HEK293 (cell line): ENCODE data around the gene PDZRN3.

Source experiments
- CTCF ChIA-PET: fragments of 350-600 bp; formaldehyde crosslinking; extraction: SDS; loops from one replicate; lab custom pipeline; 2021; ENCODE audit warnings: antibody characterized with exemption; lab: Yijun Ruan, JAX
- POLR2A ChIA-PET: fragments of 300-600 bp; formaldehyde crosslinking; extraction: SDS; loops from one replicate; lab custom pipeline; 2020; ENCODE audit warnings: antibody characterized with exemption, inconsistent platforms; lab: Yijun Ruan, JAX
- H3K27ac ChIP-seq: fragments of 200-500 bp; sonication (Bioruptor generic); 2 replicates; pipeline ENCODE4 v1.5.1; 2014; ENCODE audit warnings: low read depth, low read length, control low read depth, inconsistent platforms; ENCODE audit errors: extremely low read depth
- H3K36me3 ChIP-seq, 2 experiments: fragments of 200-500 bp in 1 of 2; sonication (Bioruptor generic) in 1 of 2; 1 replicate in 1 of 2; 2 replicates in 1 of 2; pipeline ENCODE4 v1.5.1; 2014 to 2017; ENCODE audit warnings: inconsistent platforms in 2 of 2, low read length in 2 of 2; ENCODE audit not compliant: control insufficient read depth in 2 of 2, insufficient read depth in 1 of 2
- H3K4me1 ChIP-seq: fragments of 200-500 bp; sonication (Bioruptor generic); 2 replicates; pipeline ENCODE4 v1.5.1; 2014; ENCODE audit warnings: mild to moderate bottlenecking, low read length, inconsistent platforms; ENCODE audit not compliant: control insufficient read depth, insufficient read depth
- H3K4me3 ChIP-seq: 2 replicates; pipeline ENCODE4 v1.5.1; 2011; ENCODE audit warnings: low read depth, mild to moderate bottlenecking, control low read depth, low read length, moderate library complexity
- H3K9me3 ChIP-seq: fragments of 200-500 bp; sonication (Bioruptor generic); 2 replicates; pipeline ENCODE4 v1.5.1; 2014; ENCODE audit warnings: low read depth, low read length, inconsistent platforms; ENCODE audit not compliant: control insufficient read depth, insufficient read depth
- FEZF1 ChIP-seq: fragments of 450-650 bp; formaldehyde crosslinking; IDR thresholded peaks from 2 replicates; pipeline ENCODE4 v1.5.1; 2016; ENCODE audit warnings: missing biosample characterization, missing genetic modification characterization
- GLIS1 ChIP-seq: fragments of 450-650 bp; formaldehyde crosslinking; IDR thresholded peaks from 2 replicates; pipeline ENCODE4 v1.5.1; 2016; ENCODE audit warnings: missing biosample characterization, missing genetic modification characterization
- HOXC10 ChIP-seq: sonication (generic); formaldehyde crosslinking; IDR thresholded peaks from 2 replicates; pipeline ENCODE4 v1.8.1; 2023; ENCODE audit warnings: mild to moderate bottlenecking, missing genetic modification reagents
- KLF7 ChIP-seq: fragments of 450-650 bp; formaldehyde crosslinking; IDR thresholded peaks from 2 replicates; pipeline ENCODE4 v1.5.1; 2016; ENCODE audit warnings: missing biosample characterization, missing genetic modification characterization, borderline replicate concordance
- MZF1 ChIP-seq: fragments of 450-650 bp; formaldehyde crosslinking; IDR thresholded peaks from 2 replicates; pipeline ENCODE4 v1.5.1; 2017; ENCODE audit warnings: missing biosample characterization, missing genetic modification characterization, borderline replicate concordance
- SETDB1 ChIP-seq: IDR thresholded peaks from one replicate; pipeline ENCODE4 v1.6.1; 2017; ENCODE audit warnings: mild to moderate bottlenecking, low read length, moderate library complexity, mixed read lengths; ENCODE audit not compliant: insufficient read length
- ZBTB8A ChIP-seq: fragments of 450-650 bp; formaldehyde crosslinking; IDR thresholded peaks from 2 replicates; pipeline ENCODE4 v1.5.1; 2016; ENCODE audit warnings: missing biosample characterization, missing genetic modification characterization
- ZNF140 ChIP-seq: fragments of 450-650 bp; formaldehyde crosslinking; IDR thresholded peaks from 2 replicates; pipeline ENCODE4 v1.5.1; 2016; ENCODE audit warnings: missing biosample characterization, missing genetic modification characterization
- ZNF174 ChIP-seq: fragments of 450-650 bp; formaldehyde crosslinking; IDR thresholded peaks from 2 replicates; pipeline ENCODE4 v1.5.0; 2017; ENCODE audit warnings: missing biosample characterization, mild to moderate bottlenecking, missing genetic modification characterization
- ZNF184 ChIP-seq: fragments of 450-650 bp; IDR thresholded peaks from 2 replicates; pipeline ENCODE4 v1.5.1; 2018; ENCODE audit warnings: missing biosample characterization, mild to moderate bottlenecking, missing genetic modification characterization
- ZNF311 ChIP-seq: fragments of 450-650 bp; formaldehyde crosslinking; IDR thresholded peaks from 2 replicates; pipeline ENCODE4 v1.5.1; 2017; ENCODE audit warnings: missing biosample characterization, missing genetic modification characterization, borderline replicate concordance
- ZNF335 ChIP-seq: fragments of 450-650 bp; formaldehyde crosslinking; conservative IDR thresholded peaks from 2 replicates; pipeline ENCODE4 v1.5.1; 2016; ENCODE audit warnings: missing biosample characterization, missing genetic modification characterization
- ZNF350 ChIP-seq: fragments of 450-650 bp; formaldehyde crosslinking; IDR thresholded peaks from 2 replicates; pipeline ENCODE4 v1.5.0; 2017; ENCODE audit warnings: missing biosample characterization, mild to moderate bottlenecking, missing genetic modification characterization
- ZNF530 ChIP-seq: fragments of 450-650 bp; formaldehyde crosslinking; IDR thresholded peaks from 2 replicates; pipeline ENCODE4 v1.5.1; 2016; ENCODE audit warnings: low read depth, missing biosample characterization, missing genetic modification characterization
- ZNF600 ChIP-seq: fragments of 450-650 bp; formaldehyde crosslinking; IDR thresholded peaks from 2 replicates; pipeline ENCODE4 v1.5.1; 2016; ENCODE audit warnings: missing biosample characterization, missing genetic modification characterization
- ZNF660 ChIP-seq: fragments of 450-650 bp; IDR thresholded peaks from 2 replicates; pipeline ENCODE4 v1.5.1; 2018; ENCODE audit warnings: missing biosample characterization, mild to moderate bottlenecking, missing genetic modification characterization
- ZNF670 ChIP-seq: fragments of 450-650 bp; formaldehyde crosslinking; IDR thresholded peaks from 2 replicates; pipeline ENCODE4 v1.5.1; 2016; ENCODE audit warnings: missing biosample characterization, missing genetic modification characterization, low read depth
- ZNF791 ChIP-seq: fragments of 450-650 bp; formaldehyde crosslinking; IDR thresholded peaks from 2 replicates; pipeline ENCODE4 v1.5.1; 2016; ENCODE audit warnings: missing biosample characterization, missing genetic modification characterization
- ZSCAN23 ChIP-seq: fragments of 450-650 bp; formaldehyde crosslinking; IDR thresholded peaks from 2 replicates; pipeline ENCODE4 v1.5.1; 2016; ENCODE audit warnings: missing biosample characterization, missing genetic modification characterization
- TF ChIP-seq, protein P1 (sequence below): fragments of 450-650 bp; formaldehyde crosslinking; IDR thresholded peaks from 2 replicates; pipeline ENCODE4 v1.5.1; 2017; ENCODE audit warnings: missing biosample characterization, mild to moderate bottlenecking, missing genetic modification characterization, moderate library complexity
- TF ChIP-seq, protein P2 (sequence below): fragments of 450-650 bp; formaldehyde crosslinking; IDR thresholded peaks from 2 replicates; pipeline ENCODE4 v1.5.1; 2016; ENCODE audit warnings: missing biosample characterization, missing genetic modification characterization

PDZRN3 gene

DNA sequence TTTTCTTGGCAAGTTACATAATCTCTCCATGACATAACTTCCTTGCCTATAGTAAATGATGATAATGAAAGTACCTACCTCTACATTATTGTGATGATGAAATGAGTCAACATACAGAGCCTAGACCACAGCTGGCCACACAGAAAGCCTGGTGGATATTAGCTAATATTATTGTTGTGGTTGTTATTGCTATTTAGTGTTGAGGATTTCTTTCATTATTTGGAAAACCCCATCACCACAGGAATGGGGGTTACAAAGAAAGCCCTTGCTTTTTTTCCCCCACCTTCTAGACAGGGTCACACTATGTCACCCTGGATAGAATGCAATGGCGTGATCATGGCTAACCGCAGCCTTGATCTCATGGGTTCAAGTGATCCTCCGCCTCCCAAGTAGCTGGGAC is 125.0 kb downstream of the PDZRN3 start:
- ChIA-PET POLR2A (interaction anchor here (0.6 kb wide), 1 partner anchor 53 kb away, joined by 3 read pairs; no protein-coding TSS in a partner anchor), CTCF (interaction anchor here (2.3 kb wide), 1 partner anchor 399 kb away, joined by 12 read pairs; no protein-coding TSS in a partner anchor)
- H3K4me1 ChIP-seq = no peaks in the 10 kb centered on the region
- no peak overlapping the region for H3K27ac ChIP-seq
- TF ChIP-seq ZNF335 (tag by site-specific recombination) (no peak), ZNF670 (tag by site-specific recombination) (no peak), HOXC10 (CRISPR knock-in tag) (no peak), ZNF140 (tag by site-specific recombination) (no peak), ZNF350 (no peak), ZNF174 (tag by site-specific recombination) (no peak), ZNF600 (tag by site-specific recombination) (no peak), ZNF184 (tag by site-specific recombination) (no peak), FEZF1 (no peak)
- TF ChIP-seq, protein P1, sequence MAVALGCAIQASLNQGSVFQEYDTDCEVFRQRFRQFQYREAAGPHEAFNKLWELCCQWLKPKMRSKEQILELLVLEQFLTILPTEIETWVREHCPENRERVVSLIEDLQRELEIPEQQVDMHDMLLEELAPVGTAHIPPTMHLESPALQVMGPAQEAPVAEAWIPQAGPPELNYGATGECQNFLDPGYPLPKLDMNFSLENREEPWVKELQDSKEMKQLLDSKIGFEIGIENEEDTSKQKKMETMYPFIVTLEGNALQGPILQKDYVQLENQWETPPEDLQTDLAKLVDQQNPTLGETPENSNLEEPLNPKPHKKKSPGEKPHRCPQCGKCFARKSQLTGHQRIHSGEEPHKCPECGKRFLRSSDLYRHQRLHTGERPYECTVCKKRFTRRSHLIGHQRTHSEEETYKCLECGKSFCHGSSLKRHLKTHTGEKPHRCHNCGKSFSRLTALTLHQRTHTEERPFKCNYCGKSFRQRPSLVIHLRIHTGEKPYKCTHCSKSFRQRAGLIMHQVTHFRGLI (tag by site-specific recombination) = no peak
- H3K4me3 ChIP-seq = no peak overlapping the region
- H3K9me3 ChIP-seq = no peaks in the 10 kb centered on the region
- no peaks in the 10 kb centered on the region for H3K36me3 ChIP-seq

DNA sequence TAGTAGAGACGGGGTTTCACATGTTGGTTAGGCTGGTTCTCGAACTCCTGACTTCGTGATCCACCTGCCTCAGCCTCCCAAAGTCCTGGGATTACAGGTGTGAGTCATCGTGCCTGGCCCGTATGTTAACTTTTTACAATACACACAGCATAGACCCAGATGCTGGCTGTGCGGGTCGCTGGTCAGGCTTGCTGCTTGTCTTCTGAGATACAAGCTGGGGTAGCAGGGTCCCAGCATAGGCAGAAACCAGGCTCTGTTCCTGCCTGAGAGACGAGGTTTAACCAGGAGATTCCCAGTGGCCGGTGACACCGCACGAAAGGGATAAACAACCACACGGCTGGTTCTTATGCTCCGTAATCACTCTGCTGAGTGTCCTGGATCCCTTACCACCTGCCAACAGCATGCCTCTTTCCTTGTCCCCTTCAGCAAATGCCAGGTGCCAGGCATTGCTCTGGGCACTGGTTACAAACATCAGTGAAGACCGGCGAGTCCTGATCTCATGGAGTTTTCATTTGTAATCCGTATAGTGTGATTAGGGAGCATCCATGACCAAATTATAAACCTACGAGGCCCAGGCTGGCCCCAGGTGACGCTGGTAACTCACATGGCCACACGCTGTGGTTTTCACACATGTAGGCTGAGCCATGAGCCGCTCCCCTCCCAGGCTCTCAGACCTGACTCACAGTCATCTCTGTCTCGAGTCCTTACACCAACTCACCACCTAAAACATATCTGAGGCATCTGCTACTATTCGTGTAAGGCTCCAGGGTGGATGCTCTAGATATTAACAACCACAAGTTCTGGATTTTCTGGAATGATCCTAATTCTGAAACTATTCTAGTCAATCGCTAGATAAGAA is 125.7 kb downstream of the PDZRN3 start:
- CTCF ChIA-PET = interaction anchor here (2.3 kb wide), 1 partner anchor 398 kb away, joined by 12 read pairs; no protein-coding TSS in a partner anchor
- H3K9me3 ChIP-seq = no peaks in the 10 kb centered on the region
- no peak overlapping the region for H3K4me3 ChIP-seq
- H3K36me3 ChIP-seq = no peaks in the 10 kb centered on the region
- TF ChIP-seq ZSCAN23 (no peak), GLIS1 (tag by site-specific recombination) (no peak), ZBTB8A (no peak), ZNF350 (no peak), MZF1 (no peak), ZNF530 (tag by site-specific recombination) (no peak), ZNF791 (tag by site-specific recombination) (no peak)
- TF ChIP-seq, protein P2, sequence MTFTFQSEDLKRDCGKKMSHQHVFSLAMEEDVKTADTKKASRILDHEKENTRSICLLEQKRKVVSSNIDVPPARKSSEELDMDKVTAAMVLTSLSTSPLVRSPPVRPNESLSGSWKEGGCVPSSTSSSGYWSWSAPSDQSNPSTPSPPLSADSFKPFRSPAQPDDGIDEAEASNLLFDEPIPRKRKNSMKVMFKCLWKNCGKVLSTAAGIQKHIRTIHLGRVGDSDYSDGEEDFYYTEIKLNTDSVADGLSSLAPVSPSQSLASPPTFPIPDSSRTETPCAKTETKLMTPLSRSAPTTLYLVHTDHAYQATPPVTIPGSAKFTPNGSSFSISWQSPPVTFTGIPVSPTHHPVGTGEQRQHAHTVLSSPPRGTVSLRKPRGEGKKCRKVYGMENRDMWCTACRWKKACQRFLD = no peak
- TF ChIP-seq, all 188 proteins: peak for 0
- Histone ChIP-seq H3K27ac (no peak overlapping the region), H3K4me1 (no peaks in the 10 kb centered on the region)
- POLR2A ChIA-PET = interaction anchor here (0.6 kb wide), 1 partner anchor 54 kb away, joined by 3 read pairs; no protein-coding TSS in a partner anchor

DNA sequence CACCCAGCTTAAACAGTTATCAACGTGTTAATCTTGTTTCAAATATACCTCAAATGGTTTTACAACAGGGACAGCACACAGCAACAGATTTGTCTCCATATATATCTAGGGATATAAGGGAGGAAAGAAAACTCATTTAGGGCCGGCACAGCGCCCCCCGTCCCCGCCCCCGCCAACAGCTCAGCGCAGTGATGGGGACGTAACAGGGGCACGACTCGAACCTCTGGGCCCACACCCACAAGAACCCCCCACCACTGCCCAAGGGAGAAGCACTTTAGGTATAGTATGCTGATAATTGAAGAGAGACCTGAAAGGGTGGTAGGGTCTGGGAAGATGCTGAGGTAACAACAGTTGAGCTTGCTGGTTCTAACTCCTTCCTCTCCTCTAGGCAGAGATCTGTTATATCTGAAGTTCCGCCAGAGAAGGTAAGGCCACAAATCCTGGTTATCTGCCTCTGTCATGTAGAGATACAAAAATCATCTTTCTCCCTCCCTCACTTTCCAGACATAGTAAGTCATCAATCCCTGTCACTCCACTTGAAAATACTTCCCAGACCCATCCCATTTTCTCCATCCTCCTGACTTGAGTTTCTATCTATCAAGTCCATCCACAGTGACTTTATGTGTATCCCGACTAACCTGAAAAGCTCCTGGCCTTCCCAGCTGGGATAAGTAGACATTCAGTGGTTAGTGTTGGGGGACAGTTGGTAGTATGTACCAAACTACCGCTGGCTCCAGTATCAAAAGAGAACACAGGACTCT is 126.9 kb downstream of the PDZRN3 start:
- Histone ChIP-seq H3K4me3 (no peak overlapping the region), H3K27ac (no peak overlapping the region), H3K36me3 (no peaks in the 10 kb centered on the region), H3K4me1 (no peaks in the 10 kb centered on the region), H3K9me3 (no peaks in the 10 kb centered on the region)
- CTCF ChIA-PET = interaction anchor here (0.6 to 1.6 kb wide), 5 partner anchors 10 to 1586 kb away, joined by 3 to 9 read pairs (median 4); no protein-coding TSS in a partner anchor
- TF ChIP-seq SETDB1 = no peak
- no peak for TF ChIP-seq KLF7 (tag by site-specific recombination)
- TF ChIP-seq ZNF660 (tag by site-specific recombination) = no peak
- no peak for TF ChIP-seq ZNF311 (tag by site-specific recombination)
- POLR2A ChIA-PET = no interaction called here
